Right lobe of liver (tissue), 6 donors: ENCODE data around the gene RTN3. TPM values are rescaled to one million over a fixed set of nuclear protein-coding genes. Genes with fewer than 3 reads are reported as not detected.

Experiments
- ATAC-seq, 4 donors: fragments of 200-7000 bp; cut with Tn5 transposase; one replicate each; pipeline ENCODE4 v1.9.1; 2020; ENCODE audit warnings: mild to moderate bottlenecking in 4 of 4, moderate library complexity in 4 of 4
- DNase-seq, 3 donors: peaks; one replicate each; pipeline ENCODE4 v3.0.0-alpha.2; 2020
- H3K27ac ChIP-seq, 3 donors: fragments of 200-600 bp; one replicate each; pipeline ENCODE4 v1.8.0; 2022
- H3K27me3 ChIP-seq, 2 donors: fragments of 200-600 bp; one replicate each; pipeline ENCODE4 v1.8.0; 2022
- H3K36me3 ChIP-seq, 4 donors: fragments of 200-600 bp; sonication (generic) in 1 of 4; one replicate each; pipeline versions ENCODE4 v1.5.1 to v1.8.0; 2017 to 2022; ENCODE audit warnings: control low read depth in 1 of 4
- H3K4me1 ChIP-seq, 4 donors: fragments of 200-600 bp; sonication (generic) in 1 of 4; one replicate each; pipeline versions ENCODE4 v1.5.1 to v1.8.0; 2017 to 2022; ENCODE audit warnings: control low read depth in 1 of 4
- H3K4me3 ChIP-seq, 3 donors: fragments of 200-600 bp; one replicate each; pipeline ENCODE4 v1.8.0; 2022
- H3K9me3 ChIP-seq, 4 donors: fragments of 200-600 bp; sonication (generic) in 1 of 4; one replicate each; pipeline versions ENCODE4 v1.5.1 to v1.8.0; 2017 to 2022; ENCODE audit warnings: control low read depth in 1 of 4
- CTCF ChIP-seq, 4 donors: fragments of 200-600 bp in 3 of 4; fragments of 450-650 bp in 1 of 4; IDR thresholded peaks; one replicate each; pipeline versions ENCODE4 v1.5.1 to v1.8.0; 2016 to 2022; ENCODE audit warnings: antibody characterized with exemption in 4 of 4, mild to moderate bottlenecking in 2 of 4
- POLR2A ChIP-seq: fragments of 450-650 bp; IDR thresholded peaks from one replicate; pipeline ENCODE4 v1.6.1; 2017; ENCODE audit warnings: antibody characterized with exemption, mild to moderate bottlenecking
- WGBS: methylation state at CpG from one replicate; pipeline ENCODE4 v1.1.6; 2018; ENCODE audit warnings: low coverage, low lambda C conversion rate; ENCODE audit not compliant: insufficient coverage; ENCODE audit errors: missing lambda C conversion rate; 5-methylcytosine and 5-hydroxymethylcytosine counted together
- intact Hi-C, 2 donors: fragments of 100-400 bp; cut with DNase I; formaldehyde crosslinking; loops; one replicate each; pipeline versions ENCODE4 v1.11.2 to v1.14.1; 2022
- total RNA-seq, 6 experiments: library from RNA; depleted of rRNA in 2 of 6; stranded (reverse); fragments of >200 nt in 2 of 6; fragmentation: NEBNext Ultra II Directional in 3 of 6; extraction: Animal tissue kit (Norgen Biotek cat#: 25700) in 3 of 6; gene quantifications; one replicate each; pipeline versions ENCODE4 v1.1.0 to v1.2.4, GENCODE V29; 2016 to 2023
- donor health status: DM: no; HTN: yes; CAD: no.
- donor health status: DM: no; HTN: no; CAD: no.
- donor health status: DM: no; HTN: no; CAD: no.
- donor health status: DM: no; HTN: yes; CAD: no.
- donor health status: DM: no; HTN: yes; CAD: no.

The RTN3 gene
- total RNA-seq, 6 experiments from 2014 or later, result 47.3 to 70.5 (median 52.9) TPM

GRCh38 chr11:63762654-63763495 is 81.6 kb downstream of the RTN3 start:
- DNase-seq, result peak; percentile 56 to 66 (median 61)
- ATAC-seq, result peak; percentile 24 to 48 (median 30)
- intact Hi-C loops, result loop anchor here in 1 of 2 donors (10.0 kb wide), 1 partner anchor 182 kb away; no protein-coding TSS in a partner anchor
- H3K27ac ChIP-seq, result peak overlapping the region in 2 of 3 donors; percentile 10 to 88
- TF ChIP-seq CTCF (IDR thresholded peaks at IDR 0.05) (peak in 1 of 4 donors; percentile 15), POLR2A (peak; percentile 4)
- no CpG with 5 or more reads among the region's 96 CpGs for WGBS
- peaks cover 0 to 6% (median 3%) of the 10 kb centered on the region in 4 donors for H3K36me3 ChIP-seq
- H3K9me3 ChIP-seq, result no peaks in the 10 kb centered on the region
- H3K27me3 ChIP-seq, result no peaks in the 10 kb centered on the region
- peaks cover 0 to 32% (median 9%) of the 10 kb centered on the region in 4 donors for H3K4me1 ChIP-seq
- peak overlapping the region; percentile 56 to 76 (median 67) for H3K4me3 ChIP-seq

- intact Hi-C loops, result loop anchor here in 1 of 2 donors (10.0 kb wide), 1 partner anchor 181 kb away; no protein-coding TSS in a partner anchor
- TF ChIP-seq POLR2A (peak; percentile 61), CTCF (IDR thresholded peaks at IDR 0.05) (no peak)
- ATAC-seq, result peak; percentile 27 to 57 (median 52)
- WGBS, result 36% methylated on average over 17 of the region's 82 CpGs
- H3K27ac ChIP-seq, result peak overlapping the region; percentile 60 to 88 (median 81)
- peak overlapping the region; percentile 56 to 76 (median 67) for H3K4me3 ChIP-seq
- DNase-seq, result peak; percentile 69 to 87 (median 78)
- no peaks in the 10 kb centered on the region for H3K9me3 ChIP-seq
- peaks cover 0 to 4% (median 0%) of the 10 kb centered on the region in 4 donors for H3K36me3 ChIP-seq
- peaks cover 0 to 31% (median 9%) of the 10 kb centered on the region in 4 donors for H3K4me1 ChIP-seq
- H3K27me3 ChIP-seq, result no peaks in the 10 kb centered on the region
Measured at GRCh38 chr11:63763496-63764339, 82.4 kb downstream of the RTN3 start.

GRCh38 chr11:63764340-63764678 is 83.0 kb downstream of the RTN3 start:
- no peaks in the 10 kb centered on the region for H3K36me3 ChIP-seq
- DNase-seq, result peak in 1 of 3 donors; percentile 56
- intact Hi-C loops, result loop anchor here in 1 of 2 donors (10.0 kb wide), 1 partner anchor 180 kb away; no protein-coding TSS in a partner anchor
- no CpG with 5 or more reads among the region's 23 CpGs for WGBS
- H3K27ac ChIP-seq, result peak overlapping the region; percentile 60 to 88 (median 81)
- H3K4me1 ChIP-seq, result peaks cover 0 to 31% (median 9%) of the 10 kb centered on the region in 4 donors
- no peaks in the 10 kb centered on the region for H3K27me3 ChIP-seq
- ATAC-seq, result no peak
- TF ChIP-seq POLR2A, result no peak
- no peak for TF ChIP-seq CTCF (IDR thresholded peaks at IDR 0.05)
- H3K9me3 ChIP-seq, result no peaks in the 10 kb centered on the region
- H3K4me3 ChIP-seq, result peak overlapping the region; percentile 56 to 76 (median 67)
